22Rv1 (cell line): Measurements from ENCODE around the gene SLC30A1.

Source experiments
- H3K27ac ChIP-seq: fragments of 450-650 bp; 2 replicates; pipeline ENCODE4 v1.5.1; 2017
- CTCF ChIP-seq: fragments of 450-650 bp; IDR thresholded peaks from 2 replicates; pipeline ENCODE4 v1.5.1; 2017; ENCODE audit warnings: mild to moderate bottlenecking
- ZFX ChIP-seq: fragments of 450-650 bp; IDR thresholded peaks from 2 replicates; pipeline ENCODE4 v1.6.1; 2017; ENCODE audit warnings: antibody characterized with exemption, borderline replicate concordance

SLC30A1 gene

GRCh38 chr1:211534545-211535291, 44.2 kb downstream of the SLC30A1 start:
- no peak overlapping the region for H3K27ac ChIP-seq
- TF ChIP-seq CTCF, result no peak
- no peak for TF ChIP-seq ZFX

GRCh38 chr1:211532088-211532444, 46.9 kb downstream of the SLC30A1 start:
- TF ChIP-seq ZFX (no peak), CTCF (no peak)
- H3K27ac ChIP-seq, result no peak overlapping the region

- TF ChIP-seq CTCF (no peak), ZFX (no peak)
- H3K27ac ChIP-seq, result no peak overlapping the region
These were observed 47.5 kb downstream of the SLC30A1 start for GRCh38 chr1:211531194-211532087.

GRCh38 chr1:211530102-211530501, 48.9 kb downstream of the SLC30A1 start:
- TF ChIP-seq ZFX (no peak), CTCF (no peak)
- no peak overlapping the region for H3K27ac ChIP-seq

GRCh38 chr1:211529453-211529852, 49.5 kb downstream of the SLC30A1 start:
- no peak overlapping the region for H3K27ac ChIP-seq
- TF ChIP-seq ZFX (no peak), CTCF (no peak)

- TF ChIP-seq CTCF (no peak), ZFX (no peak)
- no peak overlapping the region for H3K27ac ChIP-seq
These were observed 50.0 kb downstream of the SLC30A1 start for GRCh38 chr1:211529011-211529410.

- no peak for TF ChIP-seq ZFX
- no peak for TF ChIP-seq CTCF
- no peak overlapping the region for H3K27ac ChIP-seq
These were observed 51.1 kb downstream of the SLC30A1 start for GRCh38 chr1:211527888-211528287.
